Measurements from ENCODE around the gene NUCKS1.

NUCKS1 gene

GRCh38 chr1:205706601-205707502, 43.1 kb downstream of the NUCKS1 start:
- TF ChIP-seq ZFP30 (CRISPR knock-in tag; IDR thresholded peaks at IDR 0.05) = no peak
- TF ChIP-seq, protein P1, sequence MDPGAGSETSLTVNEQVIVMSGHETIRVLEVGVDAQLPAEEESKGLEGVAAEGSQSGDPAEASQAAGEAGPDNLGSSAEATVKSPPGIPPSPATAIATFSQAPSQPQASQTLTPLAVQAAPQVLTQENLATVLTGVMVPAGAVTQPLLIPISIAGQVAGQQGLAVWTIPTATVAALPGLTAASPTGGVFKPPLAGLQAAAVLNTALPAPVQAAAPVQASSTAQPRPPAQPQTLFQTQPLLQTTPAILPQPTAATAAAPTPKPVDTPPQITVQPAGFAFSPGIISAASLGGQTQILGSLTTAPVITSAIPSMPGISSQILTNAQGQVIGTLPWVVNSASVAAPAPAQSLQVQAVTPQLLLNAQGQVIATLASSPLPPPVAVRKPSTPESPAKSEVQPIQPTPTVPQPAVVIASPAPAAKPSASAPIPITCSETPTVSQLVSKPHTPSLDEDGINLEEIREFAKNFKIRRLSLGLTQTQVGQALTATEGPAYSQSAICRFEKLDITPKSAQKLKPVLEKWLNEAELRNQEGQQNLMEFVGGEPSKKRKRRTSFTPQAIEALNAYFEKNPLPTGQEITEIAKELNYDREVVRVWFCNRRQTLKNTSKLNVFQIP (CRISPR knock-in tag; IDR thresholded peaks at IDR 0.05; ENCODE audit: borderline replicate concordance, low read depth) = no peak
- no peak for TF ChIP-seq RARB (CRISPR knock-in tag; IDR thresholded peaks at IDR 0.05)
- TF ChIP-seq ISL1 (CRISPR knock-in tag; IDR thresholded peaks at IDR 0.05) = no peak
- no peak for TF ChIP-seq PPARA (CRISPR knock-in tag; IDR thresholded peaks at IDR 0.05; ENCODE audit: borderline replicate concordance)
- TF ChIP-seq, protein P2, sequence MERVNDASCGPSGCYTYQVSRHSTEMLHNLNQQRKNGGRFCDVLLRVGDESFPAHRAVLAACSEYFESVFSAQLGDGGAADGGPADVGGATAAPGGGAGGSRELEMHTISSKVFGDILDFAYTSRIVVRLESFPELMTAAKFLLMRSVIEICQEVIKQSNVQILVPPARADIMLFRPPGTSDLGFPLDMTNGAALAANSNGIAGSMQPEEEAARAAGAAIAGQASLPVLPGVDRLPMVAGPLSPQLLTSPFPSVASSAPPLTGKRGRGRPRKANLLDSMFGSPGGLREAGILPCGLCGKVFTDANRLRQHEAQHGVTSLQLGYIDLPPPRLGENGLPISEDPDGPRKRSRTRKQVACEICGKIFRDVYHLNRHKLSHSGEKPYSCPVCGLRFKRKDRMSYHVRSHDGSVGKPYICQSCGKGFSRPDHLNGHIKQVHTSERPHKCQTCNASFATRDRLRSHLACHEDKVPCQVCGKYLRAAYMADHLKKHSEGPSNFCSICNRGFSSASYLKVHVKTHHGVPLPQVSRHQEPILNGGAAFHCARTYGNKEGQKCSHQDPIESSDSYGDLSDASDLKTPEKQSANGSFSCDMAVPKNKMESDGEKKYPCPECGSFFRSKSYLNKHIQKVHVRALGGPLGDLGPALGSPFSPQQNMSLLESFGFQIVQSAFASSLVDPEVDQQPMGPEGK (CRISPR knock-in tag; IDR thresholded peaks at IDR 0.05; ENCODE audit: borderline replicate concordance) = no peak
- TF ChIP-seq ZNF8 (CRISPR knock-in tag; IDR thresholded peaks at IDR 0.05) = no peak
- TF ChIP-seq CREB5 (CRISPR knock-in tag; IDR thresholded peaks at IDR 0.05; ENCODE audit: low read depth) = no peak
- no peak for ATAC-seq

- ATAC-seq = no peak
Measured at GRCh38 chr1:205704903-205705302, 45.1 kb downstream of the NUCKS1 start.

More at GRCh38 chr1:205704903-205705302, 45.1 kb downstream of the NUCKS1 start:
- TF ChIP-seq GLIS3 (CRISPR knock-in tag; IDR thresholded peaks at IDR 0.05) (no peak), RARB (CRISPR knock-in tag; IDR thresholded peaks at IDR 0.05) (no peak), OSR1 (CRISPR knock-in tag; IDR thresholded peaks at IDR 0.05) (no peak), BACH2 (CRISPR knock-in tag; IDR thresholded peaks at IDR 0.05; ENCODE audit: borderline replicate concordance) (no peak), ZNF565 (CRISPR knock-in tag; conservative IDR thresholded peaks at IDR 0.05; ENCODE audit: low read depth) (no peak), ZNF8 (CRISPR knock-in tag; IDR thresholded peaks at IDR 0.05) (no peak), ARNTL (CRISPR knock-in tag; IDR thresholded peaks at IDR 0.05; ENCODE audit: borderline replicate concordance, low read depth) (no peak), TOX (CRISPR knock-in tag; IDR thresholded peaks at IDR 0.05; ENCODE audit: borderline replicate concordance) (no peak), SNAI2 (CRISPR knock-in tag; IDR thresholded peaks at IDR 0.05) (no peak), PPARA (CRISPR knock-in tag; IDR thresholded peaks at IDR 0.05; ENCODE audit: borderline replicate concordance) (no peak), ZFP3 (CRISPR knock-in tag; IDR thresholded peaks at IDR 0.05) (no peak), CSDC2 (CRISPR knock-in tag; IDR thresholded peaks at IDR 0.05) (no peak), ZNF70 (CRISPR knock-in tag; IDR thresholded peaks at IDR 0.05) (no peak), ESRRG (CRISPR knock-in tag; IDR thresholded peaks at IDR 0.05) (no peak), TCF4 (CRISPR knock-in tag; IDR thresholded peaks at IDR 0.05; ENCODE audit: borderline replicate concordance) (no peak), ISL1 (CRISPR knock-in tag; IDR thresholded peaks at IDR 0.05) (no peak), ZC3H10 (CRISPR knock-in tag; IDR thresholded peaks at IDR 0.05) (no peak)
- TF ChIP-seq, protein P2 (CRISPR knock-in tag; IDR thresholded peaks at IDR 0.05; ENCODE audit: borderline replicate concordance) = no peak
- TF ChIP-seq, protein P3, sequence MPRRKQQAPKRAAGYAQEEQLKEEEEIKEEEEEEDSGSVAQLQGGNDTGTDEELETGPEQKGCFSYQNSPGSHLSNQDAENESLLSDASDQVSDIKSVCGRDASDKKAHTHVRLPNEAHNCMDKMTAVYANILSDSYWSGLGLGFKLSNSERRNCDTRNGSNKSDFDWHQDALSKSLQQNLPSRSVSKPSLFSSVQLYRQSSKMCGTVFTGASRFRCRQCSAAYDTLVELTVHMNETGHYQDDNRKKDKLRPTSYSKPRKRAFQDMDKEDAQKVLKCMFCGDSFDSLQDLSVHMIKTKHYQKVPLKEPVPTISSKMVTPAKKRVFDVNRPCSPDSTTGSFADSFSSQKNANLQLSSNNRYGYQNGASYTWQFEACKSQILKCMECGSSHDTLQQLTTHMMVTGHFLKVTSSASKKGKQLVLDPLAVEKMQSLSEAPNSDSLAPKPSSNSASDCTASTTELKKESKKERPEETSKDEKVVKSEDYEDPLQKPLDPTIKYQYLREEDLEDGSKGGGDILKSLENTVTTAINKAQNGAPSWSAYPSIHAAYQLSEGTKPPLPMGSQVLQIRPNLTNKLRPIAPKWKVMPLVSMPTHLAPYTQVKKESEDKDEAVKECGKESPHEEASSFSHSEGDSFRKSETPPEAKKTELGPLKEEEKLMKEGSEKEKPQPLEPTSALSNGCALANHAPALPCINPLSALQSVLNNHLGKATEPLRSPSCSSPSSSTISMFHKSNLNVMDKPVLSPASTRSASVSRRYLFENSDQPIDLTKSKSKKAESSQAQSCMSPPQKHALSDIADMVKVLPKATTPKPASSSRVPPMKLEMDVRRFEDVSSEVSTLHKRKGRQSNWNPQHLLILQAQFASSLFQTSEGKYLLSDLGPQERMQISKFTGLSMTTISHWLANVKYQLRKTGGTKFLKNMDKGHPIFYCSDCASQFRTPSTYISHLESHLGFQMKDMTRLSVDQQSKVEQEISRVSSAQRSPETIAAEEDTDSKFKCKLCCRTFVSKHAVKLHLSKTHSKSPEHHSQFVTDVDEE (CRISPR knock-in tag; IDR thresholded peaks at IDR 0.05) = no peak
- TF ChIP-seq, protein P1 (CRISPR knock-in tag; IDR thresholded peaks at IDR 0.05; ENCODE audit: borderline replicate concordance, low read depth) = no peak
